Astrocyte of the cerebellum (primary cell): ENCODE data around the gene MARK1.

ENCODE experiments used
- DNase-seq: peaks from one replicate; pipeline ENCODE4 v3.0.0-alpha.2; 2011; ENCODE audit warnings: low read depth
- H3K4me3 ChIP-seq: 2 replicates; pipeline ENCODE4 v1.5.1; 2011; ENCODE audit warnings: mild to moderate bottlenecking, low read depth, low read length, moderate library complexity
- CTCF ChIP-seq: IDR thresholded peaks from 2 replicates; pipeline ENCODE4 v1.5.1; 2012; ENCODE audit warnings: low read length, low read depth, moderate library complexity, mild to moderate bottlenecking; ENCODE audit errors: missing control alignments
- in situ Hi-C: cut with HindIII; loops from 2 replicates; pipeline ENCODE4 v1.10.0; 2017; ENCODE audit warnings: low sequenced_read_pairs

MARK1 gene

GRCh38 chr1:220701974-220702373, 174.0 kb downstream of the MARK1 start:
- in situ Hi-C loops, result no loop called here
- no peak for TF ChIP-seq CTCF
- H3K4me3 ChIP-seq, result no peak overlapping the region
- no peak for DNase-seq

- no peak overlapping the region for H3K4me3 ChIP-seq
- in situ Hi-C loops, result no loop called here
- TF ChIP-seq CTCF, result no peak
- DNase-seq, result no peak
These were observed 174.9 kb downstream of the MARK1 start for GRCh38 chr1:220702733-220703270.

GRCh38 chr1:220703305-220703704, 175.4 kb downstream of the MARK1 start:
- H3K4me3 ChIP-seq, result no peak overlapping the region
- in situ Hi-C loops, result no loop called here
- TF ChIP-seq CTCF, result no peak
- no peak for DNase-seq

- no peak for TF ChIP-seq CTCF
- in situ Hi-C loops, result no loop called here
- no peak overlapping the region for H3K4me3 ChIP-seq
- no peak for DNase-seq
These were observed 177.8 kb downstream of the MARK1 start for GRCh38 chr1:220705782-220706181.

- H3K4me3 ChIP-seq, result no peak overlapping the region
- in situ Hi-C loops, result no loop called here
- no peak for TF ChIP-seq CTCF
- no peak for DNase-seq
These were observed 178.5 kb downstream of the MARK1 start for GRCh38 chr1:220706480-220706879.

GRCh38 chr1:220707160-220707559, 179.2 kb downstream of the MARK1 start:
- no peak for DNase-seq
- H3K4me3 ChIP-seq, result no peak overlapping the region
- in situ Hi-C loops, result no loop called here
- no peak for TF ChIP-seq CTCF

GRCh38 chr1:220708244-220708643, 180.3 kb downstream of the MARK1 start:
- H3K4me3 ChIP-seq, result no peak overlapping the region
- no peak for DNase-seq
- TF ChIP-seq CTCF, result no peak
- in situ Hi-C loops, result no loop called here
